IPS-NIHi11 (cell line): Measurements from ENCODE around the gene MAGI1.
"Not testable (repeated sequence)": the region's sequence is repeated elsewhere in the genome, so short reads cannot be mapped to it uniquely, and the experiment has no call there.

ENCODE experiments used
- DNase-seq: peaks from one replicate; pipeline ENCODE4 v3.0.0; 2012; ENCODE audit warnings: mixed read lengths, low spot score

Gene MAGI1

GRCh38 chr3:65560133-65560532, 478.6 kb downstream of the MAGI1 start:
- no peak for DNase-seq

GRCh38 chr3:65559643-65560042, 479.1 kb downstream of the MAGI1 start:
- no peak for DNase-seq

DNA sequence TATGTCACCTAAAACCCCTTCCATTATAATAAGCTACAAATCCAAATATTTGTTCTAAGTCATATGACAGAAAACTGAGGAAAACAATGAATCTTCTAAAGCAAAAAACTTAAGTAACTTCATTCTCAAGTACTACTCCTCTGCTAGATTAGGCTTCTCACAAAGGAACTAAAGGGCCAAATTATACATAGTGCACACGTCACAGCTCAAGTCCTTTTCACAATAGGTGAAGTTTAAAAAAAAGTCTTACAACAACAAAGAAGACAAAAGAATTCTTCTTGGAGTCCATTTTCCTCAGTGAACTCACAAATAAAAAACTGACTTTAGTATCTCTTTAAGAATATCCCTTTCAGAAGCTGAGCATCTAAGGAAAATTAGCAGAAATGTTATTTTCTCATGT, 479.9 kb downstream of the MAGI1 start:
- no peak for DNase-seq

DNA sequence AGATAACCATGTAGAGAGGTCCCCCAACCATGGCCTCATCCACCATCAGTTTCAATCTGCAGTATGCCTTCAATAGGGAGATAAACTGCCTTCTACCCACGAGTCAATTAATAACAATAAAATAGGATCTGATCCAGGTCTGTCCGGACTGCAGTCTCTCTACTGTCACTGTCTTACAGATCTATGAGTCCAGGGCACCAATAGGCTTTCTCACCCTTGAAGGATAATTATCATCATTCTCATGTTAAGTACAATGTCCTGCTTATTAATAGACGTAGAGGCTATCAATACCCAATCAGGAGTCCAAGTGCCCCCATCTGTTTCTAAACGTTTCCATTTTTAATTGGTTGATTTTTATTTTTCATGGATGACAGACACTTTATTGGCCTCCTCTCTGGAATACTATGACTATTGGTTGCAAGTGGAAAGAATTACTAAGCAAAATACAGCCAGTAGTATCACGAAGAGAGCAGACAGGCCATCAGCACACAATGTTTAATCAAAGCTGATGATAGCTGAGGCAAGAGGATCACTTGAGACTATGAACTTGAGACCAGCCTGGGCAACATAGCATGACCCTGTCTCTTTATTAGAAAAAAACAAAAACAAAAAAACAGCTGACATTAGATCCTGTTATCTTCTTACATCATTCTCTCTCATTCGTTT, 480.7 kb downstream of the MAGI1 start:
- DNase-seq, result no peak

DNA sequence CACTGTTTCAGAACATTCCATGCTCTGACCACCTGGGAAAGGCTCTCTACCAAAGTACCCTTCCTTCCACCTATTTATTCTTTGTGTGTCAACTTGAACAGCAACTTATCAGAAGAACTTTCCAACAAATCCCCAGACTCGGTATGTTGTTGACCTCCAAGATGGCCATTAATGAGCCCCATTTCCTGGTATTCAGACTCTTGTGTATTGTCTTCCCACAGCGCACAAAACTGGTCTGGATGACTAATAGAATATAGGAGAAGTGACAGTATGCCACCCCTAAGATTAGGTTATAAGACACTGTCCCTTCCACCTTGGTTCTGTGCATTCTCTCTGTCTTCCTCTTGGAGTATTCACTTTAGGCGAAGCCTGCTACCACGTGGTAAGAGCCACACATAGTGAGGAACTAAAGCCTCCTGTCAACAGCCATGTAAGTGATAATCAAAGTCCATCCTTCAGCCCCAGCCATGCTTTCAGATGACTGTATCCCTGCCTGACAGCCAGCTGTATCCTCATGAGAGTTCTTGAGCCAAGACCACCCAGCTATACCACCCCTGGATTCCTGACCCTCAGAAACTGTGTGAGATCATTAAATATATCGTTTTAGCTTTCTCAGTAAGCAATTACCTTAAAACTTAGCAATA, 481.7 kb downstream of the MAGI1 start:
- no peak for DNase-seq

GRCh38 chr3:65552434-65552833, 486.3 kb downstream of the MAGI1 start:
- no peak for DNase-seq

DNA sequence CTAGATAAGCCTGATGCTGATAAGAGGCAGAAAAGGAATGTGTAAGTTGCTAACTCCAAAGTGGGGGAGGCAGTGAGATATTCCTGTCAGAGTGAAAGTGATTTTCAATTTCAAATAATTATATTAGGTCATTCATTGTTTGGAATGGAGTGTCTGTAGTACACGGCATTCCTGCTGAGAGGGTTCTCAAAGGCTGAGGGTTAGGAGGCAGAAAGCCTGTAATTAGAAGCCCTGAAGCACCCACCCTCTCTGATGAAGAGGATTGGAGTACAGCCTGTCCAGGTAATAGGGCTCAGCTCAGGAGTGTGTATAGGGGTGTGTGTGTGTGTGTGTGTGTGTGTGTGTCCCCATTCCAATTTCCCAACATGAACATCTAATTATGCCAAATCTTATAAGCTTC, 486.8 kb downstream of the MAGI1 start:
- DNase-seq, result no peak

- DNase-seq, result no peak
Measured at GRCh38 chr3:65550137-65550536, 488.6 kb downstream of the MAGI1 start.

- DNase-seq, result no peak
Measured at GRCh38 chr3:65549626-65549959, 489.1 kb downstream of the MAGI1 start.

- peak; percentile 56 for DNase-seq
Measured at GRCh38 chr3:65548848-65549625, 489.7 kb downstream of the MAGI1 start.

DNA sequence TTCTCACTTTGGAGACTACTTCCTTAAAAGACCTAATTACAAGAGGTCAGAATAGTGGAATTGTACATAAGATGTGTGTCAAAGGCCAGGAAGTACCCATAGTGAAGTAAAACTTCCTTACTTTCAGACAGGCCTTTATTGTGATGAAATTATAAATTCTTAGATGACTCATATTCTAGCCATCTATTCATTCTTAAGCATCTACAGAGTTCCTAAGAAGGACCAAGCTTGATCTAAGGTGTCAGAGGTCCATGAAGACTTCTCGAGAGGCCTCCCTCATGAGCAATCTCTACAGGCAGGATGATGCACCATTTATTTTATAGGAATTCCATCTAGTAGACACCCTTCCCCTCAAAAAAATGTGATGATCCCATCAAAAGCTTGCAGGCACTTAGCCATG, 493.3 kb downstream of the MAGI1 start:
- no peak for DNase-seq

- not testable (repeated sequence) for DNase-seq
Measured at GRCh38 chr3:65543391-65543790, 495.3 kb downstream of the MAGI1 start.

DNA sequence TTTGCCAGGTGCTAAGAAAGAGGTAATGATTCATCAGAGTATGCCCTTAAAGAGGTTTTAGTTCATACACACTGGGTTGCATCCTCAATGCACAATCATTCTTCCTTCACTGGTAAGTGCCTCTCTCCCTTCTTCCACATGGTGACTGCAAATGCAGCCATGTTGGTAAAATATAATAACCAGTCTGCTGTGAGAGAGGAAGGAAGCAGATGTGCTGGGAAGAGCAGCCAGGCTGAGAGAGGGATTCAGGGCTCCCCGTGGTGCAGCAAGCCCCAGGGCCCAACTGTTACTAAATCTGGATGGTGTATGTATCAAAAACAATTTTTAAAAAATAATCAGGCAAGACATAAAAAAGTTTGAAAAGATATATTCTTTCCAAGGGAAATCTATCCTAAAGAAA, 498.1 kb downstream of the MAGI1 start:
- no peak for DNase-seq

- peak; percentile 47 for DNase-seq
Measured at GRCh38 chr3:65539616-65540015, 499.1 kb downstream of the MAGI1 start.

- no peak for DNase-seq
Measured at GRCh38 chr3:65538101-65538500, 500.6 kb downstream of the MAGI1 start.

DNA sequence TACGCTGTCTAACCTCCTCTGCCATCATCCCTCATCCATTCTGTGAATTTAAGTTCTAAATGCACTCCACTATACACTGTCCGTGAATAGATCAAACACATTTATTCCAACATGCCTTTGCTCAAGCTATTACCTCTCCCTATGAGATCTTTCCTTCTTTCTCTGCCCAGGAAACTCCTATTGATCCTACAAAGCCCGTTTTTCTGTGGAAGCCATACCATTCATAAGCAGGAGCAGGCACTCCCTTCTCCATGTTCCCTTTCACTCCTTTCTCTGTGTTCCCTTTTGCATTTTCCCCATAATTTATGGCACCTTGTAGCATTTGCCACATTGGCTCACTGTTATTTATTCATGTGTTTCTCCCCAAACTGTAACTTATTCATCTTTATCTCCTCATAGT, 501.6 kb downstream of the MAGI1 start:
- no peak for DNase-seq

DNA sequence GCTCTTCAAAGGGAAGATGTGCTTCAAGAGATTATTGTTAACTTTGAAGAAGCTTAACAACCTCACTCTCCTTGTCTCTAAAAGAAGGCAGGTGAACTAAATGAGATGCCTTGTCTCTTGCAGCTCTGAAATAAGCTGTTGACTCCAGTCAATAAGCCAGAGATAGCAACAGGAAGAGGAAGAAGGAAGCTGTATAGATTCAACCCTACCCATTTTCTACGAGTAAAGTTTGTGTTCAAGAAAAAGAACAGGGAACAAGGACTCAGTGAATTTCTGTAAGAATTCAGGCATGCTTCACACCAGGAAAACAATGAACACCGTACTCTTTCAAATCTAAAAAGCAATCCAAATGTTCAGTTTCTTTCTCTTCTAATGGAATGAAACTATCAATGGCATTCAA, 503.5 kb downstream of the MAGI1 start:
- DNase-seq, result no peak

- DNase-seq, result no peak
Measured at GRCh38 chr3:65534805-65535204, 503.9 kb downstream of the MAGI1 start.

- no peak for DNase-seq
Measured at GRCh38 chr3:65532749-65533148, 506.0 kb downstream of the MAGI1 start.

DNA sequence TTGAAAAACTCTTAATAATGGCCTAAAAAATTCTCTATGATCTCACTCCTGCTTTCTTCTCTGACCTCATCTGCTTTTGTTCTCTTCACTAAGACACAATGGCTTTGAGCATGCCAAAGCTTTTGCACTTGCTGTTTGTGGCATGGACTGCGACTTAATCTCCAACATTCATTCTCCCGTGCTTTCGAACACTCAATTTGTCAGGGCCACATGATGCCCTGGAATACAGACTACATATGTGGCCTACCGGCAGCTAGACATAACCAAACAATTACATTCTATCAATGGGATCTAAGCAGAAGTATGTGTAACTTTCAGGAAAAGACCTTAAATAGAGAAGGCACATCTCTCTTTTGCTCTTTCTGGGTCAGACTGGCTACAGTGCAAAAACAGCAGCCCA, 506.5 kb downstream of the MAGI1 start:
- DNase-seq, result no peak

- no peak for DNase-seq
Measured at GRCh38 chr3:65531499-65531898, 507.2 kb downstream of the MAGI1 start.

GRCh38 chr3:65526656-65527055, 512.1 kb downstream of the MAGI1 start:
- no peak for DNase-seq

GRCh38 chr3:65524584-65524983, 514.1 kb downstream of the MAGI1 start:
- DNase-seq, result no peak
